ENCODE measurements around the gene DNAJC21.

GRCh38 chr5:34957321-34957720 lies 28.0 kb downstream of the DNAJC21 start:
- TF ChIP-seq CTCF (IDR thresholded peaks at IDR 0.05) (no peak), POLR2A (IDR thresholded peaks at IDR 0.05) (no peak)

All from testis (tissue), 2 donors.